Epidermal melanocyte (primary cell): Measurements from ENCODE around the gene DDX18.
"Not testable (repeated sequence)": the region's sequence is repeated elsewhere in the genome, so short reads cannot be mapped to it uniquely, and the experiment has no call there.

Experiments used
- DNase-seq: peaks from one replicate; pipeline ENCODE4 v3.0.0; 2011; ENCODE audit warnings: low spot score; ENCODE audit not compliant: insufficient read length

The DDX18 gene

DNA sequence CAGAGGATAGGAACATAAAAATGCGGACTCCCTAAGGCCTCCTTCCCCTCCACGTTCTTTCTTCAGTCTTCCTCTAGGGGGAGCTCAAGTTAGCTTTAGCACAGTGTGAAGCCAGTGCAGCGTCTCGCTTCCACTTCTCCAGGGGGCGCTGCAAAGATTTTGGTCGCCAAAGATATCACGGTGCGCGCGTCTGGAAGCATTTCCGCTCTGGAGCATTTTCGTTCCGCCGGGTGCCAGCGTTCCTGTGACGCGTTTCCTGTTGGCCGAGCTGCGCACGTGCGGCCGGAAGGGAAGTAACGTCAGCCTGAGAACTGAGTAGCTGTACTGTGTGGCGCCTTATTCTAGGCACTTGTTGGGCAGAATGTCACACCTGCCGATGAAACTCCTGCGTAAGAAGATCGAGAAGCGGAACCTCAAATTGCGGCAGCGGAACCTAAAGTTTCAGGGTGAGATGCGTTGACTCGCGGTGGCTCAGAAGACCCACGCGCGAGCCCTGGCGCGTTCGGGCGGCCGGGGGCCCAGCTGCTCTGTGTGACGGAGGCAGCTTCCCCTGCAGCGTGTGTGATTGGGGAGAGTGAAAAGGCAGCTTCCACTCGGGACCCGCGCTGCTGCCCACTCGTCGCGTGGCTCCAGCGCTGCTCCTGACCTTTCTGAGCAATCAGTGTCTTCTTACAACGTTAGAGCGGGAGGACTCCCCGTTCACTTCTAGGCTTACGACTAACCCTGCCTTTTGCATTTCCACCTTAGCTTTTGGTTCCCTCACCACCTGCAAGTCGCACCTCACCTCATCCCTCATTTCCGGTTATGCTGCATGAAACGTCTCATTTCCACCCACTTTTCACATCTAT, at the start of gene DDX18:
Gene DDX18 (plus strand): TSS at position 275 of the 848 bp plus-strand sequence. CDS start 87 bp downstream, at position 362.
- DNase-seq, result peak; percentile 67

DNA sequence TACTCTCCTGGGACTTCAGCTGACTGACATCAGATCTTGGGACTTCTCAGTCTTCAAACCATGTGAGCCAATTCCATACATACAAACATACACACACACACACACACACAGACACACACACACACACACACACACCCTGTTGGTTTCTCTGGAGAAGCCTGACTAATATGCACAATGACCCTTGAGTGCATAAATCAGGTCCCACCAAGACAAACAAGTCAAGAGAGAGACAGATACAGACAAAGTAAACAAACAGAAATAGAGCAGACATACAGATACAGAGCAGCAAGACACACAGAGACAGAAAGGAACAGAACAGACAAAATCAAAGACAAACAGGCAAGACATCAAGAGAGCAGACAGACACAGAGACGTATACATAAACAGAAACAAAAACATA, 43.8 kb upstream of the DDX18 start:
- DNase-seq, result no peak

DNA sequence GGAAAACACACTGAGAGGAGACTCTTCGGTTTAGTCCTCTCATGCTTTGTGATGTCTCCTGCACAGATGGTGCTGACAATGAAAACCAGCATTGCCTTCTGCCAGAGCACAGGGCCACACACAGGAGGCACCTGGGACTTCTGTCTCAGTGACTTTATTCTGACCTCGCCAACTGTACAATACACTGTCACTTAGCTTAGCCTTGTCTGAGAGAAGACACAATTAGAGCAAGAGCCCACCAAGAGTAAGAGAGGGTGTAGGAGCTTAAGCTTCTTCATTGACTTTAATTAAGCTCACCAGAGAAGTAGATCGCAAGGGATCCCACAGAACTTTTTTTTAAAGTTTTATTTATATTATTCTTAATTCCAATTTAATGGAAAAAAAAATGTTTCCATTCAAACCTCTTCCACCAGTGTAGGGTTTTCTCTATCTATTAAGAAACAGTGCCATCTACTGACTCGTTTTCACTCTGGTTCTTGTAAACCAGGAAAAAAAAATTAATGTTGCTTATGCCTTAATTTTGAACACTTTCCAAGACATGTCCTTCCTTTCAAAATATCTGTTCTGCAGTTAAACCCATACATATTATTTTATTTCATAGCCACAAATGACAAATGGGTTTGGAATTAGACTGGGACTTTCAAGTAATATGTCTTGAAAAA, 42.4 kb upstream of the DDX18 start:
- DNase-seq, result peak; percentile 57

DNA sequence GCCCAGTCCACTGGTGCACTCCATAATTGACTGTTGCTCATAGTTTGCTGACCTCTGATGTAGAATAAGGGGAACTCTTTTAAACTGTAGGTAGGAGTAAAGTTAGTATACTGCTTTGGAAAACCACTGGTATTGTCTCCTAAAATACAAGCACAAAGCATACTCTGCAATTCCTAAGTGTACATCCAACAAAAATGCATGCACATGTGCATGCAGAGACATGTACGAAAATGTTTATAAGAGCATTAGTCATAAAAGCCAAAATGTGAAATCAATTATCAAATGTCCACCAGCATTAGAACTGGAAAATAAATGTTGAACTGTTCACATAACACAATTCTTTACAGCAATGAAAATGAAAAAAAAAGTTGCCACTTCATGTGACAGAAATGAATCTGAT, 39.8 kb upstream of the DDX18 start:
- no peak for DNase-seq

DNA sequence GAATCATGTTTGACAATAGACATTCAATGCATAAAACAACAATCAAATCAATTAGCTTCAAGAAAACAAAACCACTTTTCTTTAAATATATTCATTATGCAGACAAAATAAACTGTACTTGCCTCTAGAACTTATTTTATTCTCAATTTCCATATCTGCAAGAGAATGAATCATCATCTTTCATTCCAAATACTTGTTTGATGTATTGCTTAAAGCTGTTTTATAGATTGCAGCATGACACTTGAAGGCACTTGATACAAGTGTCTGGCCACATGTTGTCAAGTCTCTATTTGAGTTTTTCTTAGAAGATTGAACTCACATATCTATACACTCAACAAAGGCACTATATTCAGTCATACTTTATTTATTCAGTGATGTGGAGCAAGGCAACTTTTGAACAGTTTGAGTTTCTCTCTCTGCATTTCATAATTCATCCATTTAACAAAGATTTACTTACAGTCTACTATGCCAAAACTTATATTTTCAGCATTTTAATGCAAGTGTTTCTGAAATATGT, 38.7 kb upstream of the DDX18 start:
- no peak for DNase-seq

DNA sequence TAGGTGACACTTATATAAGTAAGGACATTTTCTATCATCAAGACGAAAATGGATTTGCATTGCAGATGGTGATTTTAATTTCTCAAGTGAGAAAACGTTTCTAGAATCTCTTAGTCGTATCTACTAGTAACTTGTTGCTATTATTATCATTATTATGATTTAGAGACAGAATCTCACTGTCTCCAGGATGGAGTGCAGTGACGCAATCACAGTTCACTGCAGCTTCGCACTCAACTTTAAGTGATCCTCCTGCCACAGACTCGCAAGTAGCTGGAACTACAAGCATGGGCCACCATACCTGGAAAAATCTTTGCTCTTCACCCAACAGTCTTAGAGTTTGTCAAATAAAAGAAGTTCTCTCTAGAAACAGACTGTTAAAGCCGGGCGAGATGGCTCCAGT, 37.6 kb upstream of the DDX18 start:
- no peak for DNase-seq

DNA sequence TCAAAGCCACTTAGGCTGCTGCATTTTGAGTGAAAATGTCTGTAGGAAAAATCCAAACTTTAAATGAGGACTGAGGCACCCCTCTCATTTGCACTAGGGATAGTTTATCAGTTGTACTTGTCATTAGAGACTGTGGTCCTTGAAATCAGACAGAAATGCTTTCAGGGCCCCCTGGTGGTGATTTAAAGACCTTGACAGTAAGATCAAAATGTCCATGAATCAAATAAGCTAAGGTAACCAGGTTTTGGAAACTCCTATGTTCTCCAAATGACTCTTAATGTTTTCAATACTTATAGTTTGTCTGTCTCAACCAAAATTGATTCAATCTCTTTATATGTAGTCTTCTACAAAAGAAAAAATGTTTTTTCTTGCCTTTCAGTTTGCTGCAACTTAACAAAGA, 28.8 kb upstream of the DDX18 start:
- DNase-seq, result no peak

- no peak for DNase-seq
These were observed 28.0 kb upstream of the DDX18 start for GRCh38 chr2:117786520-117786919.

DNA sequence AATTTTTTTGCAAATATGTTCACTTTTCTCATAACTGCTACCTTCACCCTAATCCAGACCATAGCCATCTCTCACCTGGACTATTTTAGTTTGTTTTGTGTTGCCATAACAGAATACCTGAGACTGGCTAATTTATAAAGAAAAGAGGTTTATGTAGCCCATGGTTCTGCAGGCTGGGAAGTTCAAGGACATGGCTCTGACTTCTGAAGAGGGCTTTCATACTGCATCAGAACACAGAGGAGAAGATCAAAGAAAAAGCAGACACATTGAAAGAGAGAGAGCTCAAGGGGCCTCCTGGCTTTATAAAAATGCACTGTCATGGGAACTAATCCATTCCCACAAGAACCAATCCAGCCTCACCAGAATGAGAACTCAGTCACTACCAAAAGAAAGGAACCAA, 25.0 kb upstream of the DDX18 start:
- DNase-seq, result no peak

DNA sequence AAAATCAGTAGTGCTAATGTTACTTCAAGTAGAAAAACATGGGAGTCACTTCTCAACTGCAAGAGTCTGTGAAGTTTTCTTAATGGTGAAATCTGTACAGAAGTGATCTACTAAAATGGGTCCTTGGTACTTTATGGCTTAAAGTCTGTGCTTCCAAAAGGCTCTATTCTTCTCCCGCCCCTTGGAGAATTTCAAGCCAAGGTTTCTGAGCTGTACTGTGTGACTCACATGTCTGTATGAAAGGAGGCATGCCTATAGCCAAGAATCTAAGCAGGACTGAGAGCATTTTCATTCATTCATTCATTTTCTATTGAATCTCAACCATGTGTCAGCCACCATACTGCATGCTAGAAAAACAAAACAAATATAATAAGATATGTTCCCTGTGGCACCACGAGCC, 19.8 kb upstream of the DDX18 start:
- no peak for DNase-seq

GRCh38 chr2:117801826-117802225, 12.7 kb upstream of the DDX18 start:
- DNase-seq, result no peak

GRCh38 chr2:117803644-117804325, 10.7 kb upstream of the DDX18 start:
- not testable (repeated sequence) for DNase-seq

DNA sequence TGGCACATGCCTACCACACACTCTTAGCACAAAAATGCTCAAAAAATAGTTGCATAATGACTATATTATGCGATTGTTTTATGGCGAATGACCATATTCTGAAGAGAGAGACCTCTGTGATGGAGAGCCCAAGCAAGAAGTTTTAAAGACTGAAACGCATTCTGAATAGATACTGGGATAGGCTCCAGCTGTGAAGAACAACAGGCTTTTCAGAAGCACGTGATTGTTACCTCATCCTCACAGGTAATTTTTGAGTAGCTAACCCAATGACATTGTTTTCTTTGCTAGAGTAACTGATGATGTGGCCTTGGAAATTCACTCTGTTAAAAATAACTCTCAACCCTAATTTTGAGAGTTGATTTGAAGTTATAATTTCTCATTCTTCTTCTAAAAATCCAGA, 2.0 kb upstream of the DDX18 start:
- DNase-seq, result no peak

GRCh38 chr2:117815946-117816345, 1.5 kb downstream of the DDX18 start:
- DNase-seq, result no peak

DNA sequence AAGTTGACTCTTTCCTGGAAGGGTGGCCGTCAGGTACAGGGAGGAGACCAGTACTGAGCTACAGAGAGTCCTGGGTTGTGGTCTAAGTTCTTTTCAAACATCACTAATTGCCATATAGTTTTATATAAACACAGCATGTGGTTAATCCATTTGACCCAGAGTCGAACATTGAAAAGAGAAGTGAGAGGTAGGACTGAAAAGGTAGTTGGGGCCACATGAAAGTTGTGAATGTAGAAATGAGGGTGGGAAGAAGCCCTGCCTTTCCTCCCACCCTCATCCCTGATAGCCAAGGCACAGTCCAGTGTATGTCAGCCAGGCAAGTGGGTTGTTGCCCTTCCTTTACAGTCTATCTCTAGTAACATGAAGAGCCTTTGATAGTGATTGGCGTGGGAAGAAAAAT, 4.4 kb downstream of the DDX18 start:
- DNase-seq, result no peak

- DNase-seq, result no peak
These were observed 6.0 kb downstream of the DDX18 start for GRCh38 chr2:117820444-117820843.

DNA sequence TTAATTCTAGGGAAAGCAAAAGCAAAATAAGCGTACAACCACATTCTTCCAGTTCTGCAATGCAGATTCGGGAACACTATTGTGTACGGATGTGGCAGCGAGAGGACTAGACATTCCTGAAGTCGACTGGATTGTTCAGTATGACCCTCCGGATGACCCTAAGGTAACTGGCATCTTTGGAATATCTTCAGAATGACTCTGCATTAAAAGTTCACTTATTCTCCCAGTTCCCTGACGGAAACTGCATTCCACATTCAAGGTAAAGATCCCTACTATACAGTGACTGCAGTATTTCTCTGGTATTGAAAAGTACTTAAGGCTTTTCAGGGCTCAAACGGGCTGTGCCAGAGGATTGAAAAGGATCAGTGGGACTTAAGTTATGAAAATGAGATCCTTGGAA, 10.9 kb downstream of the DDX18 start:
- DNase-seq, result no peak

GRCh38 chr2:117827464-117827863, 13.0 kb downstream of the DDX18 start:
- not testable (repeated sequence) for DNase-seq

DNA sequence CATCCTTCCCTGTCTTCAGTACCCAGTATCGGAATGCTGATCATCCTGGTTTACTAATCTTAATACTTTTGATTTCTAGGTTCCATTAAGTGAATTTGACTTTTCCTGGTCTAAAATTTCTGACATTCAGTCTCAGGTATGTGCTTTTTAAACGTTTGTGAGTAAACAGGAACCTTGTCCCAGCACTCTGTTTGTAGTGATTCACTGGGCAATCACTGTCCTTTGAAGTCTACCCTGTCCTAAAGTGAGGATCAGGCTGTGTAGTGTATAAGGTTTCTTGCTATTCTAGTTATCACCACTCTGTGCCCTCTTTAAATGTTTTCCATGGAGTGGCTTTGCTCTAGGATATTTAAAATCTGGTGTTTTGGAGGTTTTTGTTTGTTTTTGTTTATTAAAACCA, 14.4 kb downstream of the DDX18 start:
- DNase-seq, result no peak

- no peak for DNase-seq
These were observed 17.8 kb downstream of the DDX18 start for GRCh38 chr2:117832332-117832731.

DNA sequence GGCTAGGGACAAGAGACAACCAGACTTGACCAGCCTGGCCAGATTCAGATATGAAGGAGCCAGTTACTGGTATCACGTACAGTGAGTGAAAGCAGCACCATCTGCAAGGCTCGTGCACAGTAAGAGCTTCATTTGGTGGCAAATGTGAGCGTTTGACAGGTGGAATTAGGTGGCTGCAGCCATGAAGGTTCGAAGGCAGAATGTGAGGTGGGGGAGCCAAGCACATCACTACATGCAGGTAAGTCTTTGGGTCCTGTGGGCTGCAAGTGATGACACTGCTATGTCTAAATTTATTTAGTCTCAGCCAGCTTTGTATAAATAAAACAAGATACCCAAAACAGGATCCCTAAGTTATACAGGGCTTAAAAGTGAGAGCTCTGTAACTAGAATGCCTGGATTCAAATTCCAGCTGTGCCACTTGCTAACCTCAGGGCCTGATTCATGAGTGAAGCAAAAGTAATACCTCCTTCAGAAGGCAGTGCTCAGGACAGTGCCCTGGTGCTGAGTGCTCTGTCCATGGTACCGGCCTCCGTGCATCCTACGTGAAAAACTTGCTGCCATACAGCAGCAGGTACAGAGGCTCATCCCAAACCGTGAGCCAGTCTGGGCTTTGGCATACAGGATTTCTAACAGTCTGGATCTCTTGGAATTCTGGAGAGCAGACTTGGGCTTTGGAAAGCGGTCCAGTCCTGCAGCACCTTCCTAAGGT, 18.6 kb downstream of the DDX18 start:
- no peak for DNase-seq
